Endothelial cell of umbilical vein (primary cell): ENCODE results near the gene SLC13A1. TPM values are rescaled to one million over a fixed set of nuclear protein-coding genes. Genes with fewer than 3 reads are reported as not detected.

Experiments used
- BruUV-seq: library from RNA; stranded (reverse); fragments of 400-500 nt; replicated peaks from 2 replicates; lab custom pipeline; 2021; lab: Mats Ljungman, UMichigan
- CTCF ChIA-PET: fragments of 300-600, 350-600 bp; sonication (Branson Sonifier 250); formaldehyde crosslinking; loops from one replicate; lab custom pipeline; 2021; ENCODE audit warnings: antibody characterized with exemption, inconsistent platforms; lab: Charles Lee
- POLR2A ChIA-PET: fragments of 300-600, 350-600 bp; sonication (Branson Sonifier 250); formaldehyde crosslinking; loops from one replicate; lab custom pipeline; 2021; ENCODE audit warnings: antibody characterized with exemption, inconsistent platforms; lab: Charles Lee
- DNase-seq: peaks from one replicate; pipeline ENCODE4 v3.0.0-alpha.2; 2011; ENCODE audit warnings: low read depth, low spot score
- FAIRE-seq: peaks from 2 replicates; lab custom pipeline; 2011; peaks lifted over from hg19 to GRCh38; lab: Jason Lieb, UNC
- H2AFZ ChIP-seq: 2 replicates; pipeline ENCODE4 v1.6.0; 2012; ENCODE audit warnings: low read depth, low read length, control low read depth, inconsistent platforms
- H3K27ac ChIP-seq: 2 replicates; pipeline ENCODE4 v1.5.1; 2011; ENCODE audit warnings: low read depth, mild to moderate bottlenecking, control low read depth, low read length, moderate library complexity; ENCODE audit not compliant: insufficient read depth
- H3K27me3 ChIP-seq, 2 experiments: 2 replicates each; pipeline versions ENCODE4 v1.6.0 to v1.6.1; 2011; ENCODE audit warnings: low read length in 2 of 2, mixed read lengths in 1 of 2; ENCODE audit not compliant: control insufficient read depth in 2 of 2, insufficient read depth in 2 of 2
- H3K36me3 ChIP-seq, 2 experiments: 2 replicates in 1 of 2; 3 replicates in 1 of 2; pipeline ENCODE4 v1.5.1; 2011; ENCODE audit warnings: low read length in 2 of 2, mild to moderate bottlenecking in 1 of 2, moderate library complexity in 1 of 2; ENCODE audit not compliant: control insufficient read depth in 2 of 2, insufficient read depth in 2 of 2; ENCODE audit errors: extremely low read depth in 1 of 2
- H3K4me1 ChIP-seq: 3 replicates; pipeline ENCODE4 v1.5.1; 2011; ENCODE audit warnings: mild to moderate bottlenecking, low read length; ENCODE audit not compliant: control insufficient read depth, insufficient read depth; ENCODE audit errors: extremely low read depth
- H3K4me2 ChIP-seq: 2 replicates; pipeline ENCODE4 v1.6.1; 2011; ENCODE audit warnings: low read length, control low read depth, mixed read lengths; ENCODE audit not compliant: insufficient read depth
- H3K4me3 ChIP-seq, 3 experiments: fragments of 200-600 bp in 1 of 3; sonication (generic), shearing (Covaris generic) in 1 of 3; replicated peaks in 1 of 3; 2 replicates each; pipeline ENCODE4 v1.5.1; 2011 to 2016; ENCODE audit warnings: control low read depth in 3 of 3, low read length in 3 of 3, mild to moderate bottlenecking in 2 of 3, inconsistent platforms in 1 of 3, low read depth in 1 of 3, moderate library complexity in 1 of 3; ENCODE audit not compliant: insufficient read depth in 1 of 3
- H3K79me2 ChIP-seq: 2 replicates; pipeline ENCODE4 v1.6.0; 2012; ENCODE audit warnings: low read length, inconsistent platforms; ENCODE audit not compliant: control insufficient read depth, insufficient read depth
- H3K9ac ChIP-seq: replicated peaks from 2 replicates; pipeline ENCODE3; 2011; ENCODE audit warnings: low read length, control low read depth; ENCODE audit not compliant: insufficient read depth; ENCODE audit errors: extremely low read depth
- H3K9me1 ChIP-seq: replicated peaks from 3 replicates; pipeline ENCODE4 v1.6.0; 2011; ENCODE audit warnings: mild to moderate bottlenecking, low read length; ENCODE audit not compliant: control insufficient read depth, insufficient read depth; ENCODE audit errors: extremely low read depth
- H3K9me3 ChIP-seq: replicated peaks from 2 replicates; pipeline ENCODE4 v1.5.1; 2012; ENCODE audit warnings: low read length, inconsistent platforms; ENCODE audit not compliant: control insufficient read depth, insufficient read depth
- H4K20me1 ChIP-seq: replicated peaks from 2 replicates; pipeline ENCODE3; 2011; ENCODE audit warnings: mild to moderate bottlenecking, low read length; ENCODE audit not compliant: control insufficient read depth, insufficient read depth; ENCODE audit errors: extremely low read depth
- EZH2 ChIP-seq: IDR thresholded peaks from 2 replicates; pipeline ENCODE4 v1.6.1; 2012; ENCODE audit warnings: borderline replicate concordance, low read depth, mild to moderate bottlenecking, moderate library complexity, low read length, inconsistent platforms; ENCODE audit not compliant: severe bottlenecking
- FOS ChIP-seq: IDR thresholded peaks from 2 replicates; pipeline ENCODE4 v1.6.1; 2011; ENCODE audit warnings: mild to moderate bottlenecking, low read length, moderate library complexity, borderline replicate concordance; ENCODE audit not compliant: insufficient read depth
- GATA2 ChIP-seq: IDR thresholded peaks from 2 replicates; pipeline ENCODE4 v1.7.0; 2011; ENCODE audit warnings: low read depth, mild to moderate bottlenecking, moderate library complexity, mixed read lengths, low read length; ENCODE audit not compliant: insufficient read length, insufficient read depth
- JUN ChIP-seq: IDR thresholded peaks from 2 replicates; pipeline ENCODE4 v1.6.1; 2011; ENCODE audit warnings: borderline replicate concordance, low read depth; ENCODE audit not compliant: insufficient read length, insufficient read depth
- MYC ChIP-seq: IDR thresholded peaks from one replicate; pipeline ENCODE4 v1.6.1; 2011; ENCODE audit warnings: mild to moderate bottlenecking, low read depth, low read length
- POLR2A ChIP-seq: IDR thresholded peaks from 2 replicates; pipeline ENCODE4 v1.6.1; 2012; ENCODE audit warnings: low read depth, mild to moderate bottlenecking, control low read depth, low read length
- POLR2AphosphoS5 ChIP-seq: IDR thresholded peaks from 2 replicates; pipeline ENCODE4 v1.6.1; 2012; ENCODE audit warnings: low read depth, mild to moderate bottlenecking, control low read depth, low read length, moderate library complexity; ENCODE audit not compliant: insufficient read depth
- dilution Hi-C: fragments of 300-500 bp; cut with MboI; formaldehyde crosslinking; loops from one replicate; pipeline ENCODE4 v1.15.0; 2019; ENCODE audit warnings: low sequenced_read_pairs; ENCODE audit not compliant: extremely low pct_ligation_motif_present
- intact Hi-C: fragments of 100-400 bp; cut with micrococcal nuclease; formaldehyde crosslinking; loops from one replicate; pipeline ENCODE4 v1.10.0; 2022
- polyA plus RNA-seq, 4 experiments: library from polyadenylated mRNA; depleted of rRNA in 3 of 4; stranded (reverse) in 3 of 4; unstranded in 1 of 4; fragments of >200 nt; gene quantifications; 2 replicates each; pipeline versions ENCODE4 v1.2.1 to v1.2.3, GENCODE V29; 2011 to 2012; ENCODE audit warnings: missing spikeins in 1 of 4
- total RNA-seq: library from RNA; stranded (reverse); gene quantifications from 2 replicates; pipeline ENCODE4 v1.2.3, GENCODE V29; 2021
- TF ChIP-seq, protein P1 (sequence below), 2 donors: IDR thresholded peaks; 1 replicate in 1 of 2; 2 replicates in 1 of 2; pipeline ENCODE4 v1.5.1; 2011; ENCODE audit warnings: low read length in 2 of 2, mild to moderate bottlenecking in 2 of 2, moderate library complexity in 2 of 2, control low read depth in 1 of 2, inconsistent platforms in 1 of 2, low read depth in 1 of 2; ENCODE audit not compliant: insufficient read depth in 1 of 2; ENCODE audit errors: extremely low read depth in 1 of 2
- TF ChIP-seq, protein P2 (sequence below): IDR thresholded peaks from 2 replicates; pipeline ENCODE4 v1.6.1; 2011; ENCODE audit not compliant: insufficient read depth, insufficient read length

SLC13A1 gene
- total and polyA plus RNA-seq, 2 donors (not counting 3 experiments of a cell fraction or from before 2014, with no cell fraction given) = not detected

DNA sequence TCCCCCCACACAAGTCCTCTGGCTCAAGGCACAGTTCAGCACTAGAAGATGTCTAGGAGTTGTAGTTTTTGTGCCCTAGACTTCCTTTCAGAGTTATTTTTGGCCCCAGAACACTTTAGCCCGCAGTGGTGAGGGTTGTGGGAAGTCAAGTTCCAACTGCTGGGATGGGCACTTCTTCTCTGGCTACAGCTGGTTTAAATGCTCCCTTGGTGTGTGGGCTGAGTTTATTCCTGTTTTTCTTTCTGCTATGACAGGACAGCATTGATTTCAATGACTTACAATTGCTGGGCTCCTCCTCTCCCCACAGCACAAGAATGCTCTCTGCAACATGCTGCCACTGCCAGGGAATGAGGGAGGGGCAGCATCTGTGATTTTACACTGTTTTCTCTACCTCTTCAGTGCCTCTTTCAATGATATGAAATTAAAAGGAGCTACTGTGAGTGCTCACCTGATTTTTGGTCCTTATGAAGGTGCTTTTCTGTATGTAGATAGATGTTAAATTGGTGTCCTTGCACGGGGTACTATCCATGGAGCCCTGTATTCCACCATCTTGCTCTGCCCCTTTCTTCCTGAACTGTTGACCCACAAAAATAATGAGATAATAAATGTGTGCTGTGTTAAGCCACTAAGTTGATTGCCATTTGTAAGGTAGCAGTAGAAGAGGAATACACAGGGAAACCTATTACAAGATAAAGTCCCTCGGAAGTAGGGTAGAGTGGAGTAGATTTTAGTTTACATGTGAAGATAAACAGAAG is 56.3 kb downstream of the SLC13A1 start:
- Histone ChIP-seq H3K4me3 (no peak overlapping the region), H3K27ac (no peak overlapping the region), H3K9ac (no peak overlapping the region), H3K9me3 (no peaks in the 10 kb centered on the region), H2AFZ (no peak overlapping the region), H3K36me3 (no peaks in the 10 kb centered on the region), H3K9me1 (no peaks in the 10 kb centered on the region), H3K79me2 (no peaks in the 10 kb centered on the region), H3K4me1 (no peaks in the 10 kb centered on the region), H4K20me1 (no peaks in the 10 kb centered on the region), H3K27me3 (no peaks in the 10 kb centered on the region), H3K4me2 (no peak overlapping the region)
- dilution Hi-C loops (no loop called here), intact Hi-C loops (no loop called here)
- TF ChIP-seq FOS (no peak), GATA2 (no peak), JUN (no peak), EZH2 (no peak), POLR2A (no peak), MYC (no peak), POLR2AphosphoS5 (no peak)
- TF ChIP-seq, protein P1, sequence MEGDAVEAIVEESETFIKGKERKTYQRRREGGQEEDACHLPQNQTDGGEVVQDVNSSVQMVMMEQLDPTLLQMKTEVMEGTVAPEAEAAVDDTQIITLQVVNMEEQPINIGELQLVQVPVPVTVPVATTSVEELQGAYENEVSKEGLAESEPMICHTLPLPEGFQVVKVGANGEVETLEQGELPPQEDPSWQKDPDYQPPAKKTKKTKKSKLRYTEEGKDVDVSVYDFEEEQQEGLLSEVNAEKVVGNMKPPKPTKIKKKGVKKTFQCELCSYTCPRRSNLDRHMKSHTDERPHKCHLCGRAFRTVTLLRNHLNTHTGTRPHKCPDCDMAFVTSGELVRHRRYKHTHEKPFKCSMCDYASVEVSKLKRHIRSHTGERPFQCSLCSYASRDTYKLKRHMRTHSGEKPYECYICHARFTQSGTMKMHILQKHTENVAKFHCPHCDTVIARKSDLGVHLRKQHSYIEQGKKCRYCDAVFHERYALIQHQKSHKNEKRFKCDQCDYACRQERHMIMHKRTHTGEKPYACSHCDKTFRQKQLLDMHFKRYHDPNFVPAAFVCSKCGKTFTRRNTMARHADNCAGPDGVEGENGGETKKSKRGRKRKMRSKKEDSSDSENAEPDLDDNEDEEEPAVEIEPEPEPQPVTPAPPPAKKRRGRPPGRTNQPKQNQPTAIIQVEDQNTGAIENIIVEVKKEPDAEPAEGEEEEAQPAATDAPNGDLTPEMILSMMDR (IDR thresholded peaks at IDR 0.05; ENCODE audit: extremely low read depth in 1 of 2, insufficient read depth in 1 of 2, low read depth in 1 of 2, low read length in 2 of 2) = no peak
- TF ChIP-seq, protein P2, sequence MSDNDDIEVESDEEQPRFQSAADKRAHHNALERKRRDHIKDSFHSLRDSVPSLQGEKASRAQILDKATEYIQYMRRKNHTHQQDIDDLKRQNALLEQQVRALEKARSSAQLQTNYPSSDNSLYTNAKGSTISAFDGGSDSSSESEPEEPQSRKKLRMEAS = no peak
- FAIRE-seq (no peak), DNase-seq (no peak)
- BruUV-seq = no TSS peak
- ChIA-PET CTCF (interaction anchor here (1.3 to 1.8 kb wide), 5 partner anchors 10 to 340 kb away, joined by 3 to 10 read pairs (median 3); no protein-coding TSS in a partner anchor), POLR2A (no interaction called here)
